ENCODE data around the gene TRIM59.

- TF ChIP-seq CTCF (conservative IDR thresholded peaks at IDR 0.05; ENCODE audit: low read depth, low read length) (no peak), USF2 (IDR thresholded peaks at IDR 0.05; ENCODE audit: low read depth, low read length) (no peak), MXI1 (IDR thresholded peaks at IDR 0.05; ENCODE audit: borderline replicate concordance, low read depth, low read length) (no peak), RCOR1 (IDR thresholded peaks at IDR 0.05; ENCODE audit: insufficient replicate concordance, low read length) (no peak), BHLHE40 (IDR thresholded peaks at IDR 0.05; ENCODE audit: low read depth, low read length) (no peak), RAD21 (IDR thresholded peaks at IDR 0.05; ENCODE audit: low read length) (no peak), SMC3 (IDR thresholded peaks at IDR 0.05; ENCODE audit: low read depth, low read length) (no peak), POLR2A (IDR thresholded peaks at IDR 0.05; ENCODE audit: low read depth, low read length) (no peak), MAFK (IDR thresholded peaks at IDR 0.05; ENCODE audit: low read depth, low read length) (no peak)
These were observed 48.9 kb downstream of the TRIM59 start for GRCh38 chr3:160400702-160401150.
